Measurements from ENCODE around the gene PIKFYVE.
"Not testable (repeated sequence)": the region's sequence is repeated elsewhere in the genome, so short reads cannot be mapped to it uniquely, and the experiment has no call there.

Gene PIKFYVE

DNA sequence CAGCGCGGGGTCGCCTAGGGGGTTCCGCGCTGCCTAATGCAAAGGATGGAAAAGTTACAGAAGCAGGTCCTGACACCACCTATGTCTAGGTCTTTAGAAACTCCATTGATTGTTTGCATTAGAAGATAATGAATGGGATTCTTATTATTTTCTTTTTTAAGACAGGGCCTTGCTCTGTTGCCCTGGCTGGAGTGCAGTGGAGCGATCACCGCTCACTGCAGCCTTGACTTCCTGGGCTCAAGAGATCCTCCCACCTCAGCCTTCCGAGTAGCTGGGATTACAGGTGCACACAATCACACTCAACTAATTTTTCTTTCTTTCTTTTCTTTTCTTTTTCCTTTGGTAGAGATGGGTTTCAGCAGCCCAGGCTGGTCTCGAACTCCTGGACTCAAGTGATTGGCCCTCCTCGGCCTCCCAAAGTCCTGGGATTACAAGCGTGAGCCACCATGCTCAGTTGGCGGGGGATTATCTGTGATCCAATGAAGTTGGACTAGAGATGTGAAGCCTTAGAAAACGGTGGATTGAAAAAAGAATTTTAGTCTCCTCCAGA is 10.4 kb upstream of the PIKFYVE start:
- no peak for DNase-seq

DNA sequence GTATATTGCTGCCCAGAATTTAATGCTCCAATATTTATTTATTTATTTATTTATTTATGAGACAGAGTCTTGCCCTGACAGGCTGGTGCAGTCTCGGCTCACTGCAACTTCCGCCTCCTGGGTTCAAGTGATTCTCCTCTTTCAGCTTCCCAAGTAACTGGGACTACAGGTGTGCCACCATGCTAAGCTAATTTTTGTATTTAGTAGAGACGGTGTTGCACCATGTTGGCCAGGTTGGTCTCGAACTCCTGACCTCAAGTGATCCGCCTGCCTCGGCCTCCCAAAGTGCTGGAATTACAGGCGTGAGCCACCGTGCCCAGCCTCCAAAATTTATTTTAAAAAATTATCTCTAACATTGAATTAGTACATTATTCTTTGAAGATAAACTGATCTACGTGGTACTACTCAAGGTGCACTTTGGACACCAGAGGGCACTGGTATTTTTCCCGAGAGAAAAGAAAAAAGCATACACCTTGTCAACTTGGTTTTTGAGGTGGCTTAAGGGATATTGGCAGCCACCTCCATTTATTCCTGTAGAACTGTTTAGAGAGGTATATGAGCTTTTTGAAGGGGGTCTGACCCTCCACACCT is 9.8 kb upstream of the PIKFYVE start:
- no peak for DNase-seq

DNA sequence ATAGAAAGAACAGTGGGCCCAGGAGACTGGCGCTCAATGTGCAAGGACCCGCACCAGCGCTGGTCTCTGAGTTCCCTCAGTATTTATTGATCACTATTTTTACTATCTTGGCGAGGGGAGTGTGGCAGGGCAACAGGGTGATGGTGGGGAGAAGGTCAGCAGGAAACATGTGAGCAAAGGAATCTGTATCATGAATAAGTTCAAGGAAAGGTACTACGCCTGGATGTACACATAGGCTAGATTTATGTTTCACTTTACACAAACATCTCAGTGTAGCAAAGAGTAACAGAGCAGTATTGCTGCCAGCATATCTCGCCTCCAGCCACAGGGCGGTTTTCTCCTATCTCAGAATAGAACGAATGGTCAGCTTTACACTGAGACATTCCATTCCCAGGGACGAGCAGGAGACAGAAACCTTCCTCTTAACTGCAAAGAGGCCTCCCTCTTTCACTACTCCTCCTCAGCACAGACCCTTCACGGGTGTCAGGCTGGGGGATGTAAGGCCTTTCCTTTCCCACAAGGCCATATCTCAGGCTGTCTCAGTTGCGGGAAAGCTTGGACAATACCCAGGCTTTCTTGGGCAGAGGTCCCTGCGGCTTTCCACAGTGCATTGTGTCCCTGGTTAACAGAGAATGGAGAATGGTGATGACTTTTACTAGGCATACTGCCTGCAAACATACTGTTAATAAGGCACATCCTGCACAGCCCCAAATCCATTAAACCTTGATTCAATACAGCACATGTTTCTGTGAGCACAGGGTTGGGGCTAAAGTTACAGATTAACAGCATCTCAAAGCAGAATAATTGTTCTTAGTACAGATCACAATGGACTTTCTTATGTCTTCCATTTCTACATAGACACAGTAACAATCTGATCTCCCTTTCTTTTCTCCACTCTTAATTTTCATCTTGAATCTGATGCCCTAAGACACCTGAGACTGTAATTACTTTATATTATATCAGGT is 8.9 kb upstream of the PIKFYVE start:
- DNase-seq, result not testable (repeated sequence)

DNA sequence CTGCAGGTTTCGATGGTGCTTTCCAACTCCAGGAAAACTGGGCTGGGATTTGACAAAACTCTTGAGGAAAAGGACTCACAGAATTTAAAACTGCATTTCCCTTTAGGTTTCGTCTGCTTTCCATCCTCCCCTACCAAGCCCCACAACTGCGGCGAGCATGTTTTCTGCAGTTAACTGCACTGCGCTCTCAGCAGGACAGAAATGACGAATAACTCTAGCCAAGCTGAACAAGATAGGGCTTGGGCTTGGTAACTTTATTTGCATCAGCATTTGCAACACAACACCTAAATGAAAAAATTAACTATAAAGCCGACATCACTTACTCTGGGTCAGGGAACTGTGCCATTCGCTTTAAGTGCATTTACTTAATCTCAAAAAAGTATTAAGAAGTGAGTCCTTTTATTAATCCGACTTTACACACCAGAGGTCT is 669 bp upstream of the PIKFYVE start:
- DNase-seq, result peak; percentile 39

DNA sequence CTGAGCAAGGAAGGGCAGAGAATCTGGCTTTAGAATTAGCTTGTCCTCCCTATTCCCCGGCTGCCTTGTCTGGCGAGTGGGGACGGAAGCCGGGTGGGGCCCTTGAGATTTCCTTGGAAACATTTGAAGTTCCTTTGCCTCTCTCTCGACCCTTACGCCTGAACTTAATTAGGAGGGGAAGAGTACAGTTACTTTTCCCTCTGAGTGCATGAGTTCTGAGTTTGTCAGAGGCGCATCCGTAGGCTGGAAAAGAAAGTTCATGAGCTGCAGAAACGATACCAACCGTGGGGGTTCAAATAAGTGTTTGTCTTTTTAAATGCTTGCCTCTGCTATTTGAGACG is 468 bp downstream of the PIKFYVE start:
- DNase-seq, result no peak

DNA sequence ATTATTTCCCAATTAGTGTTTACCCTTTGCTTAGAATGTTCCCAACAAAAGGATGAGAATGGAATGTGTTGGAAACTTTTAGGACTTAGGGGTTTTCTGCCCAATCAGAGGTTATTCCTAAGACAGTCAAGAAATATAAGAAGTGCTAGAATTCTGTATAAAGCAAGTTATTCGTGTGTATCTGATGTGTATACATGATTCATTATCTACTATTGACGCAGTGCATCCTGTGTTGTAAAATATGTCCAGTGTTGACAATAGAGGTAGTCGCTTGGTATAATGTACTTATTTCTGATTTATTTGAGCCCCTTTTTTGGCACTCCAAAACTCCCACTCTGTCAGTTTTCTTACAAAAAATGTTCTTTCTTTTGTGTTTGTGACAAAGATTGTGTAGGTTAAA is 881 bp downstream of the PIKFYVE start:
- DNase-seq, result no peak

DNA sequence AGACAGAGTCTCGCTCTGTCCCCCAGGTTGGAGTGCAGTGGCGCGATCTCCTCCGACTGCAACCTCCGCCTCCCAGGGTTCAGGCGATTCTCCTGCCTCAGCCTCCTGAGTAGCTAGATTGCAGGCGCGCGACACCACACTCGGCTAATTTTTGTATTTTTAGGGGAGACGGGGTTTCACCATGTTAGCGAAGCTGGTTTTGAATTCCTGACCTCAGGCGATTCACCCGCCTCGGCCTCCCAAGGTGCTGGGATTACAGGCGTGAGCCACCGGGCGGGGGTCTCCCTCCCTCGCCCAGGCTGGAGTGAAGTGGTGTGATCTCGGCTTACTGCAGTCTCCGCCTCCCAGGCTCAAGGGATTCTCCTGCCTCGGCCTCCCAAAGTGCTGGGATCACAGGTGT is 1.5 kb downstream of the PIKFYVE start:
- not testable (repeated sequence) for DNase-seq

DNA sequence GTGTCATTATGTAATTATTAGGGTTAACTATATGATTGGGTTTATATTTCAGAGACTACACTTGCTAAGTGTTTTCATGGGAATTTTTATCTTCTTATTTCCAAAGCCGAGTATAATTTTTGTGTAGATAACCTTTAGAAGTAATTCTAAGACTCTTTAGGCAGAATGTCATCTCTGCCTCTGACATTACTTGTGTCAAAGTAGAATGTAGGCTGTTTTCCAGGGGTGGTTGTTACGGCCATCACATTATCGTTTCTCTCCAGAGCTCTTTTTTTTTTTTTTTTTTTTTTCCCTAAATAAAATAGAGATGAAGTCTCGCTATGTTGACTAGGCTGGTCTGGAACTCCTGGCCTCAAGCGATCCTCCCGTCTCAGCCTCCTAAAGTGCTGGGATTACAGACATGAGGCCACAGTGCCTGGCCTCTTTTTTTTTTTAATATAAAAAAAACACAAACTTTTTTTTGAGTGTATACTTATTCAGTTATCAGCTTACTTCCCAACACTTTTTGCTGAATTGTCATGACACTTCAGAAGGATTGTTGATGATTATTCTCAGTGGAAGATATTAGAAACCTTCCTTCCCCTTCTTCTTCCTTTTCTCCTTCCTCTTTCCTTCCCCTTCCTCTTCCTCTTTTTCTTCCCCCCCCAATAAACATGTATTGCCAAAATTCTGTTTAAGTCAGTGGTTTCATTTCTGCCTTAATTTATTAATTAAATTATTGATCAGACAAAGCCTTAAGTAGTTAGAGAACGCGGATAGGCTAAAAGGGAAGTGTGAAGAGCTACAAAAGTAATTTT is 2.3 kb downstream of the PIKFYVE start:
- no peak for DNase-seq

DNA sequence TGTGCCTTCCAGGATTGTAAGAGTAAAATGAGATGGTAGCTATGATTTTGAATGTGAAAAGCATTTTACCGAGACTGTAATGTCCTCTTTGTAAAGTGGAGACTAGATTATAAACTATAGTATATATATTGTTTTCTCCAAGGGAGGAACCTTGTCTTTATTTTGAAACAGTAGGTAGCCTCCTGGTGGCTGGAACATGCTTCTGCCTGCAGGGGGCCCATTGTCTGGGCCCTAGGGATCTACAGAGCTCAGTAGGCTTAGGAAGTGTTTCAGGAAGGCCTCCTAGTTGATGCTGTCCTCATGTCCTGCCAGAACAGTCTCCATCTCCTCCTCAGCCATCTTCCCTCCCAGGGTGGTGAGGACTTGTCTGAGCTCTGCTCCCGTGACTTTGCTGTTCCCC is 3.0 kb downstream of the PIKFYVE start:
- no peak for DNase-seq

DNA sequence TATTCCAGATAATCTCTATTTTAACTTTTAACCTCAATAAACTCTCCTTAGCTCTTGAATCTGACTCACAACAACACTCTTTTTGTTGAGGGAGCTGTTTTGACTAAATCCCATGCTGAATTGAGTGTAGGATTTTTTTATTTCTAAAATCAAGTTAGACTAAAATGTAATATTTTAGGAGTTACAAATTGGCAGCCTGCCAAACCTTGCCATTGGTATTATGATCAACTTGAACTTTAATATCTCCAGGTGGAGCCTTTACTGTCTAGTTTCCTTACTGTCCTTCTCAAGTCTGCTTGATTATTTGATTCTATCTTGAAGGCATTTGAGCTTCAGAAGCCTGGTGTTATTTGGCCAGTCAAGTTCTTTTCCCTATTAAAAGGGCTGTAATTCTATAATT is 8.7 kb downstream of the PIKFYVE start:
- no peak for DNase-seq

DNA sequence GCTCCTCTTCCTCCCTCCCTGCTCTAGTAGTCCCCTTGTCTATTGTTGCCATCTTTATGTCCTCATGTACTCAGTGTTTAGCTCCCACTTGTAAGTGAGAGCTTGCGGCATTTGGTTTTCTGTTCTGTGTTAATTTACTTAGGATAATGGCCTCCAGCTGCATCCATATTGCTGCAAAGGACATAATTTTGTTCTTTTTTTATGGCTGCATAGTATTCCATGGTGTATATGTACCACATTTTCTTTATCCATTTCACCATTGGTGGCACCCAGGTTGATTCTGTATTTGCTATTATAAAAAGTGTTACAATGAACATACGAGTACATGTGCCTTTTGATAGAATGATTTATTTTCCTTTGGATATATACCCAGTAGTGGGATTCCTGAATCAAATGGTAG is 12.5 kb downstream of the PIKFYVE start:
- no peak for DNase-seq

DNA sequence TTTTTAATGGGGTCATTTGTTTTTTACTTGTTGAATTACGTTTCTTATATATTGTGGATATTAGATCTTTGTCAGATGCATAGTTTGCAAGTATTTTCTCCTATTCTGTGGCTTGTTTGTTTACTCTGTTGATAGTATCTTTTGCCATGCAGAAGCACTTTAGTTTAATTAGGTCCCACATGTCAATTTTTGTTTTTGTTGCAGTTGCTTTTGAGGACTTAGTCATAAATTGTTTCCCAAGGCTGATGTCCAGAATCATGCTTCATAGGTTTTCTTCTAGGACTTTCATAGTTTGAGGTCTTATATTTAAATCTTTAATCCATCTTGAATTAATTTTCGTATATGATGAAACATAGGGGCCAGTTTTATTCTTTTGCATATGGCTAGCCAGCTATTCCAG is 13.2 kb downstream of the PIKFYVE start:
- no peak for DNase-seq

DNA sequence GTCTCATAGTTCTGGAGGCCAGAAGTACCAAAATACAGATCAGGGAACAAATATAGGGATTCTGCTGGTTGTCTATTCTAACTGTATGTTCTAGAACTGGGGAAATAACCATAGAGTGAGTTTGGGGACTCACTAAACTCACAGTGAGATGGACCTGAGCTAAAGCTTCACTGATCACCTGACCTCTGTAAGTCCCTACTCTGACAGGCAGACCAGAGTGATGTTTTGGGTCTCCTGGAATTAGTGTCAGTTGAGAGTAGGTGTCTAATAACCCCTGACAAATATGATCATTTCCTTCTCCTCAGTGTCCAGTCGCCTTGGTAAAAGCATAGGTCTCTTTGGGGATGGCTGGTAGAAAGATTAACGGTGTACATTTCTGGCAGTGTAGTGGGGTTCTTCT is 14.2 kb downstream of the PIKFYVE start:
- no peak for DNase-seq

DNA sequence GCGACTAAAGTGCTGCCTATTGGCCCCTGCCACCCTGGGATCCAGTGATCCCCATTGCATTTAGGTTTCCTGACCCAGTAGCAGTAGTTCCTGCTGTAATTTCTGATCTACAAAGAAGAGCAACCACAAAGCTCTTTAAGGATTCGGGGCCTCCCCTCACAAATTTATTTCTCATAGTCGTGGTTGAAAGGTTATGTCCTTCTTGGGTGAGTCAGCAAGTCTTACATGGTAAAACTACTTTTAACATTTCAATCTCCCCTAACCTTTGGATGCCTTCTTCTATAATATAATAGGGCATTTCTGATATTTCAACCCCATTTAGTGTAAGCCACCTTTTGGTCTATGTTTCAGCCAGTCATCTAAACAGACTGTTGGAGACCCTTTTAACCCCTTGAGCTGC is 14.9 kb downstream of the PIKFYVE start:
- no peak for DNase-seq

DNA sequence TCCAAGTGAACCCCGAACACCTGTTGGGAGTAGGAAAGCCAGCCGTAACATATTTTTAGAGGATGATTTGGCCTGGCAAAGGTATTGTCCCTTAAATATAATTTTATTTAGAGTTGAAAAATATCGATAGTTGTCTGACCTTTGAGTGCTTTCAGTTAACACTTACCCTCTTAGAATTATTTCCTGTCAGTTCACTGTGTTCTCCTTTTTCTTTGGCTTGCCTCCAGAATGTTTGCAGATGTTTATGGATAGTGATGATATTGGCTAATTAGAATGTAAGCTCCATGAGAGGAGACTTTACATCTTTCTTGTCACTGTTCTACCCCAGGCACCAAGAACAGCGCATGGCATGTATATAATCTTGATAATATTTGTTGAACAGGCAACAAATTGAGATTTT is 19.8 kb downstream of the PIKFYVE start:
- DNase-seq, result no peak

DNA sequence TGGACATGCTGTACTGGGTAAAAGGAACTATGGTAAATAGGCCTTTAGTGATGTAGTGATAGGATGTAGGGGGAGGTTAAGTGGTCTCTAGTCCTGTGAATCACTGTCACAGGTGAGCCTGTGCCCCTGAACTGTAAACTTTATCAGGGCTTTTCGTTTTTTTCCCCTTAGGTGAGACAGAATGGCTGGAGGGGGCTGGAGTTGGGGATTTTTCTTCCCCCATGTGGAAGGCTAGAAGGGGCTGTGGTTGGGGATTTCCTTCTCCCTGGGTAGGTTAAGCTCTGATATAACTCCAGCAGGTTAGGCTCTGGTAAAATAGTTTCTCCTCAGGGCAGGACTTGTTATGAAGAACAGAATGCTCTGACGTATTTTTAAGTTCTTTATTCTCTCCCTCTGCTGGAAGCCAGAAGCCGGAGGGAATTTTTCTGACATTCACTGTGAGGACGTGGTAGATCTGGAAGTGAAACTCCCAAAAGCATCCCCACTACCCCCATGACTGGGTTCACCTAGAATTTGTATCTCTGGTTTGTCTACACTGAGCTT is 28.5 kb downstream of the PIKFYVE start:
- DNase-seq, result no peak

DNA sequence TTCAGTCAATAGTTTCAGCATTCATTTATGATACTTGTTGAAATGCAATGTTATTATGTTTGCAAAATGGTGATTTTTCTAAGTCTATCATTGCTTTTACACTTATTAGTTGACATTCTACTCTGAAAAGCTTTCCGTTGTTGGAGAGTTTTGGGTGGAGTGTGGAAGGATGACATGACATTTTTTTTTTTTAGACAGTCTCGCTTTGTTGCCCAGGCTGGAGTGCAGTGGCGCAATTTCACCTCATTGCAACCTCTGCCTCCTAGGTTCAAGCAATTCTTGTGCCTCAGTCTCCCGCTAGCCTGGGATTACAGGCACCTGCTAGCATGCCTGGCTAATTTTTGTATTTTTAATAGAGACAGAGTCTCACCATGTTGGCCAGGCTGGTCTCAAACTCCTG is 29.8 kb downstream of the PIKFYVE start:
- DNase-seq, result no peak

DNA sequence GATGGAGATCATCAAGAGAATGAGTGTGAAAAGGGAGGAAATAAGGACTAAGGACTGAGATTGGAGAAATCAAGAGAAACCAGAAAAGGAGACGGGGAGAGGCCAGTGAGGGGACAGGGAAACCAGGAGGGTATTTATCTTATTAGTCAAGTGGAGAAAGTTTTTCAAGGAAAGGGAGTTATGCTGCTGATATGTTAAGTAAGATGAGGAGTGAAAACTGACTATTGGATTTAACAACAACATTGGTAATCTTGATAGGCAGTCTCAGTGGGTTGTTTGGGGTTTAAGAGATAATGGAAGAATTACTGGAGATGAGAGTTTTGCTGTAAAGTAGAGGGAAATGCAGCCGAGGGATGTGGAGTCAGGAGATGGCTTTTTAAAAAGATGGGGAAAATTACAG is 30.6 kb downstream of the PIKFYVE start:
- DNase-seq, result no peak

DNA sequence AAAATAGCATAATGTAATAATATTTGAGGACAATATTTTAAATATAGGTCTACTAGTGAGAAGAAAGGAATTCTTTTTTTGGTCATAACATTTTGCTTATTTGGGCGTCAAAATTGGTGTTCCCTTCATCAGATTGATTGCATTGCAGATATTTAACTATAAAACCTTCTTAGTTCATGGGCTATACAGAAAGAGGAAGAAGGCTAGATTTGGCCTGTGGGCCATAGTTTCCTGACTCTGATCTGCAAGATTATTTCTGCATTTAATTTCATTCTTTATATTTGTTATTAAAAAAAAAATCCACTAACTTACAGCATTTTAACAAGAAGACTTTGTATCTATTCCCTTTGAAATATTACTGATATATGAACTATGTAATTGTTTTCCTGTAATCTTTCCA is 31.9 kb downstream of the PIKFYVE start:
- DNase-seq, result no peak

DNA sequence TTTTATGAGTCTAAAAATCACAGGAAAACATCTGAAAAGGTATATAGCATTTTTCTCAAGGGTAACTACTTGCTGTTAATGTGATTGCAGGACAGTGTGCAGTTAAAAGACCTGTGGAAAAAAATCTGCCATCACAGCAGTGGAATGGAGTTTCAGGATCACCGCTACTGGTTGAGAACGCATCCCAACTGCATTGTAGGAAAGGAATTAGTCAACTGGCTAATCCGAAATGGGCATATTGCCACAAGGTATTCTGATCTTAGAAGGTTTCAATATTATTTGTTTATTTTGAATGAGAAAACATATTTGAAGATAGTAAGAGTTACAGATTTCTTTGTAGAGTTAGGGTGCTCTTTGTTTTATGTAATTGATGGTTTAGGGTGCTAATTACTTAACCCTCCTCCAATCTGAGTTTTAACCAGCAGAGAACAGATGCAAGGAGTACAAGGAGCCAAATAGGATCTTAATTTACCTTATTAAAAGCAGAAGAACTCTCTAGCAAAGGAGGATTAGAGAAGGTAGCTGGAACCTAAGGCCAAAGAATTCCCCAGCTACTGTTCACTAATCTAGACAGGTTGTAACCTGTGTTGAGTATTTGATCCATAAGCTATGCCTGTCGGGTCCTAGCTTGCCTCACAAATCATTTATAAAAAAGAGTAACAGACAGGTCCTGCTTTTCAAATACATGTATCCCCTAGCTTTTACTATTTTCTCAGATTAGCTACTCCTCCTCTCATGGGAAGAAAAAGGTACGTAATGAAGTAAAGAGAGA is 35.0 kb downstream of the PIKFYVE start:
- no peak for DNase-seq

DNA sequence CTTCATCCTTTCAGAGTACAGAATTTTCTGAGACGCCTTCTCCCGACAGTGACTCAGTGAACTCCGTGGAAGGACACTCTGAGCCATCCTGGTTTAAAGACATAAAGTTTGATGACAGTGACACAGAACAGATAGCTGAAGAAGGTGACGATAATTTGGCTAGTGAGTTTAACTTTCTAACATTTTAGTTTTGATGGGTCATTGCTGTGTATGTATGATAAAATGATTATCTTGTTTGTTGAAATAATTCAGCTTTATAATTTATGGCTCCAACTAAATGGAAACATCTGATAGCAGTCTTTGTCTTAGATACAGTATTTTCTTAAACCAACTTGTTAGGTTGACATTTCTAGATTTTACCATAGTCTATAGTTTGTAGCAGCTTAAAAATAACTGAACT is 38.1 kb downstream of the PIKFYVE start:
- no peak for DNase-seq

DNA sequence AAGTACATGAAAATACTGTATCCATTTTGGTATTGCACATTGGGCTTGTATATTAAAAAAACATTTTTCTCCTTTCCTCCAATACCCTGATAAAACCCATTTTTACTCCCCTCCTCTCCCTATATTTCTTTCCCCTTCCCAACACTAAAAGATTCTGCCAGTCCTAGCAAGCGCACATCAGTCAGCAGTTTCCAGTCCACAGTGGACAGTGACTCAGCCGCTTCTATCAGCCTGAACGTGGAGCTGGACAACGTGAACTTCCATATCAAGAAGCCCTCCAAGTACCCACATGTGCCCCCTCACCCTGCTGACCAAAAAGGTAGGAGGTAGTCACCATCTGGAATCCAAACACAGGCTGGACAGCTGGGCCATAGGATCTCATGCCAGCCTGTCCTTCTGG is 38.6 kb downstream of the PIKFYVE start:
- DNase-seq, result no peak

All from activated CD8-positive, alpha-beta memory T cell treated with anti-CD3 and anti-CD28 coated beads, Interleukin-2, amount 50 U/mL, for 4 hours (primary cell).